ENCODE results near the gene TSC22D4. TPM values are rescaled to one million over a fixed set of nuclear protein-coding genes. Genes with fewer than 3 reads are reported as not detected.
"Not testable (repeated sequence)": the region's sequence is repeated elsewhere in the genome, so short reads cannot be mapped to it uniquely, and the experiment has no call there.

The TSC22D4 gene
- total RNA-seq, 1 donor: 39.8 TPM

DNA sequence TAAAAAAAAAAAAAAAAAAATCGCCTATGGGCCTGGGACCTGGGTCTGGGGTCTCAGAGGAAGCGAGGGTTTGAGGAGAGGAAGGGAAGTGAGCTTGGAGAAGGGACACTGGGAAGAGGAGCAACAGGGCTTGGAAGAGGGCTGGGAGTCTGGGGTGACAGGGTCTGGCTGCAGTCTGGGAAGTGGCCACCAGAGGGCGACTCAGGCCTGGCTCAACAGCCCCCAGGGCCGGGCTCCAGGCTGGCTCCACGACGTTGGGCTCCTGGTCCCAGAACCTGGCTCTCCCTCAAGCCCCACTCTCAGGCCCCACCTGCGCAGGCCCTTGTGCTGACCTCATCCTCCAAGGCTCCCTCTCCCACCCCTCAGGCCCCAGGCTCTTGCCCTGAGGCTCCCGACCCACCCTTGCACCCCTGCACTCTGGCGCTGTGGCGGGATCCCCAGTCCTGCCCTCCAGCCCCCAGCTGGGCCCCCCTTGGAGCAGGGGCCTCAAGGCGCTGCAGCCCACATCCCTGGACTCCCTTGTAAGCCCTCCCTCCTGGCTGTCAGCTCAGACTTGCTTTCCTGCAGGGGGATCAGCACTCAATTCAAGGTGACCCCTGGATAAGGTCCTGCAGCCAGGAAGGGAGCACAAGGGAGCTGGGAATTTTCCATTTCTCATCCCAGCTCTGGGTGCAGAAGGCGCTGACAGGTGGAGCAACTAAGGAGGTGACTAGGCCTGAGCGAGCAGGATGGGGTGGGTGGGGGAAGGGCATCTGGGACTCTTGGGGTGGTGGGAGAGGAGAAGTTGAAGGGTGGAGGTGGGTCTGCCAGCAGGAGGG, 9.6 kb downstream of the TSC22D4 start:
- H3K4me1 ChIP-seq (ENCODE audit: insufficient read depth, low read length): peaks cover 25% of the 10 kb centered on the region
- H3K4me3 ChIP-seq (ENCODE audit: low read length): no peak overlapping the region
- H3K27me3 ChIP-seq (ENCODE audit: insufficient read depth, low read length): no peaks in the 10 kb centered on the region
- H3K9me3 ChIP-seq (ENCODE audit: low read depth, low read length): no peaks in the 10 kb centered on the region

DNA sequence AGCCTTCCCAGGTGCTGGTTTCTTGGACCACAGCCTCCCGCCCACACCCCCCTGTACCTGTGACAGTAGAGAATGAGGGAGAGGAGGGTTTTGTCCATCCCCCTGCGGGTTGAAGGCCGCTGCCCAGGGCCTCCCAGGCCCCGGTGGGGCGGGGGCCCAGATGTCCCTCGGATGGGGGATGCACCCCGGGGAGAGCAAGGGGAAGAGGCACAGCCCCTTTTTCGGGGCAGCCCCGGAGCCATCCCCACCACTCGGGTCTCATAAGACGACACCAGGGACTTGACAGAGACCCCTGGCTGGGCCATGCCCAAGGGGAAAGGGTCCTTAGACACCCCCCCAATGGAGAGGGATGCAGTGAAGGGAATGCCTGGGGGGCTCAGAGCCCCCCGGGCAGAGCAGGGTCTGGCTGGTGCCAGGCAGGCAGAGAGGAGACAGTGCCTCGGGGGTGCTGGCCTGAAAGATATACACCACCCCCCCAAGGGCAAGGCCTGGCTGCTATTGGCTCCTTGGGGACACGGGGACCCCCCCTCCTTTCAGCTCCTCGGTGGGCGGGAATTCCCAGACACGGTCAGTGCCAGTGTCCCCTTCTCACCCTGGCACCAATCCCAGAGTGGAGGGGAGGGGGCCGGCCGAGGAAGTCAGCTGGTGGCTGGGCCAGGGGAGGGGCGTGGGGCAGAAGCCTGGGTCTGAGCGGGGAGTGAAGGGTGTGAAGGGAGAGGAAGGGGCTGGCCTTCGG, 11.2 kb downstream of the TSC22D4 start:
- Histone ChIP-seq H3K4me1 (ENCODE audit: insufficient read depth, low read length) (peaks cover 9% of the 10 kb centered on the region), H3K27me3 (ENCODE audit: insufficient read depth, low read length) (no peaks in the 10 kb centered on the region), H3K4me3 (ENCODE audit: low read length) (no peak overlapping the region), H3K9me3 (ENCODE audit: low read depth, low read length) (no peaks in the 10 kb centered on the region)

DNA sequence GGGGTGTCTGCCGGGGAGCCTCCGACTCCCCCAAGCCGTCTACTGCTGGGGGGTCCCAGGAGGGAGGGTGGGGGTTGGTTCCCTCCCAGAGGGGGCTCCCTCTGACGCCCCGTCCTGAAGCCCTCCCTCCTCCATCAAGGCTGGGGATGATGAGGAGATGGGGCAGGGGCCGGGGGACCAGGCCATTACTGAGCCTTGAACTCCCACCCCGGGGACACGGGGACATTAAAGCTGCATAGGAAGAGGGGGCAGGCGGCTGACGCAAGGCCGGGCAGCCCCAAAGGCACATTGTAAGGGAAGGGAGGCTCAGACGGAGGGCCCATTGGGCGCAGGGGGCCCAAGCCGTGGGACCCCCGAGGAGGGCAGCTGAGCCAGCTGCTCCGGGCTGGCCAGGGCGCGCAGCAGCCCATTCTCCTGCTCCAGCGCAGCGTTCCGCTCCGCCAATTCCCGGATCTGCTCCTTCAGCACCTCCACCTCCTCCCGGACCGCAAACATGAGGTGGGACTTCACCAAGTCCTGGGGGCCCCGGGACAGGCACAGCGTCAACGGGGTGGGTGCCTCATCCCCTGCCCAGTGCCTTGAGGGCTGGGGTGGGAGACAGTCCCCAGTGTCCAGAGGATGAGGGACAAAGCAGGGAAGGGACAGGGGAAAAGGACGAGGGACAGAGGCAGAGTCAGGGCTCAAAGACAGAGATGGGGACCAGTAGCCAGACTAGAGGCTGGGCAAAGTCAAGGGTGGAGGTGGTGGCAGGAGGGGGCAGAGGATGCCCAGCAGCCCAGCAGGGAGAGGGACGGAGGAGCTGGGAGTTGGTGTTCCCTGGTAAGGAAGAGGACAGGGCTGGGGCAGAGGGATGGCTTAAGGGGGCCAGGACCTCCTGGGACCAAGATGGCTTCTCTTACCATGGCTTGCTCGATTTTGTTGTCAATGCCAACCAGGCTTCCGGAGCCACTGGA, 12.1 kb downstream of the TSC22D4 start:
- H3K27me3 ChIP-seq (ENCODE audit: insufficient read depth, low read length): no peaks in the 10 kb centered on the region
- H3K4me3 ChIP-seq (ENCODE audit: low read length): no peak overlapping the region
- peaks cover 7% of the 10 kb centered on the region for H3K4me1 ChIP-seq (ENCODE audit: insufficient read depth, low read length)
- H3K9me3 ChIP-seq (ENCODE audit: low read depth, low read length): no peaks in the 10 kb centered on the region

DNA sequence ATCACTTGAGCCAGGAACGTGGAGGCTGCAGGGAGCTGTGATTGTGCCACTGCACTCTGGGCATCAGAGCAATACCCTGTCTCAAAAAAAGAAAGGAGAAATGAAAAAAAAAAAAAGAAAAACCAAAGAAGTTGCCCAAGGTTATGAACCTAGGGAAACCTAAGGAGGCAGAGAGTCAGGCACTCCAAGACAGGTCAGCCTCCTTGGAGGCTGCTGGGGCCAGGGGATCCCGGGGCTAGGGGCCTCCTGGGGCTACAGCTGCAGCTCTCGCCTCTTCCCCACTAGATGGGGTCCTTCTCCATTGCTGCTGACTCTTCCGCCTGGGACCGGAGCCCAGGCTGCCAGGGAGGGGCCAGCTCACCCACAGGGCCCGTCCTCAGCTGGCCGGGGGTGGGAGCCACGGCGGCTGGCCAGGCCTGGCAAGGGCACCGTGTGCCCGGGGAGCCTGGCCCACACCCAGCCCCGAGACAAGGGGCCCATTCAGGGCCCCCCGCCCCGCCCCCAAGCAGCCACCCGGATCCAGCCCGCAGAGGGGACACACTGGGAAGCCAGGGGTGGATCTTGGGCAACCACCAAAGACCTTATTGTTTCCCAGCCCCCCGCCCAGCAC, 13.2 kb downstream of the TSC22D4 start:
- no peak overlapping the region for H3K4me3 ChIP-seq (ENCODE audit: low read length)
- no peaks in the 10 kb centered on the region for H3K9me3 ChIP-seq (ENCODE audit: low read depth, low read length)
- H3K4me1 ChIP-seq (ENCODE audit: insufficient read depth, low read length): peaks cover 7% of the 10 kb centered on the region
- no peaks in the 10 kb centered on the region for H3K27me3 ChIP-seq (ENCODE audit: insufficient read depth, low read length)

DNA sequence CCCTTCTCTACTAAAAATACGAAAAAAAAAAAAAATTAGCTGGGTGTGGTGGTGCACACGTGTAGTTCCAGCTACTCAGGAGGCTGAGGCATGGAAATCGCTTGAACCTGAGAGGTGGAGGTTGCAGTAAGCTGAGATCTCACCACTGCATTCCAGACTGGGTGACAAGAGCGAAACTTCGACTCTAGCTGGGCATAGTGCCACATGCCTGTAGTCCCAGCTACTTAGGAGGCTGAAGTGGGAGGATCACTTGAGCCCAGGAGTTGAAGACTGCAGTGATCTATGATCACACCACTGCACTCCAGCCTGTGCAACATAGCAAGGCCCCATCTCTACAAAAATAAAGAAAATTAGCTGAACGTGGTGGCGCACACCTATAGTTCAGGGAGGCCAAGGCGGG, 13.7 kb downstream of the TSC22D4 start:
- H3K4me3 ChIP-seq (ENCODE audit: low read length): no peak overlapping the region
- no peaks in the 10 kb centered on the region for H3K27me3 ChIP-seq (ENCODE audit: insufficient read depth, low read length)
- peaks cover 7% of the 10 kb centered on the region for H3K4me1 ChIP-seq (ENCODE audit: insufficient read depth, low read length)
- no peaks in the 10 kb centered on the region for H3K9me3 ChIP-seq (ENCODE audit: low read depth, low read length)

DNA sequence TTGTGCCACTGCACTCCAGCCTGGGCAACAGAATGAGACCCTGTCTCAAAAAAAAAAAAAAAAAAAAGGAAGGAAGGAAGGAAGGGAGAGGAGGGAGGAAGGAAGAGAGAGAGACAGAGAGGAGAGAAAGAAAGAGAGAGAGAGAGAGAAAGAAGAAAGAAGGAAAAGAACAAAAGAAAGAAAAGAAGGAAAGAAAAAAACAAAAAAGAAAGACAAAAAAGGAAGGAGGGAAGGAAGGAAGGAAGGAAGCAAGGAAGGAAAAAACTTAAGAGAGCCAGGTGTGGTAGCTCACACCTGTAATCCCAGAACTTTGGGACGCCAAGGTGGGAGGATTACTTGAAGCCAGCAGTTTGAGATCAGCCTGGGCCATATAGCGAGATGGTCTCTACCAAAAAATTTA, 14.2 kb downstream of the TSC22D4 start:
- Histone ChIP-seq H3K4me3 (ENCODE audit: low read length) (no peak overlapping the region), H3K4me1 (ENCODE audit: insufficient read depth, low read length) (peaks cover 7% of the 10 kb centered on the region)

DNA sequence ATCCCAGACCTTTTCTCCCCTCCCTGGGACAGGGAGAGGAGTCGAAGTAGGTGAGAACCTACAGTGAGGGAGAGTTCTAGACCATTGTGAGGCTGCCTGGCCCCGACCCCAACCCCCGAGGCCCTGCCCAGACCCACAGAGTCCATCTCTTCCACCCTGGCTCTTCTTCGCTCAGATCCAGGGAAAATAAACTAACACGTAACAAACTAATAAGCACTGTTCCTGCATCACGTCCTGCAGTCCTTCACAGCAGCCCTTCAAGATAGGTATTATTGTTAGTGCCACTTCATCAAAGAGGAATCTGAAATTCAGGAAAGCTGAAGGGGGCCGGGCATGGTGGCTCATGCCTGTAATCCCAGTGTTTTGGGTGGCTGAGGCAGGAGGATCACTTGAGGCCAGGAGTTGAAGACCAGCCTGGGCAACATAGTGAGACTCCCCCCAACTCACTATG, 14.8 kb downstream of the TSC22D4 start, which contains the start of gene SPACDR:
Gene SPACDR (minus strand): TSS at position 51 of the 451 bp plus-strand sequence. CDS start 235 bp downstream, outside the sequence.
- Histone ChIP-seq H3K9me3 (ENCODE audit: low read depth, low read length) (no peaks in the 10 kb centered on the region), H3K4me3 (ENCODE audit: low read length) (no peak within 1 kb of the TSS), H3K27me3 (ENCODE audit: insufficient read depth, low read length) (no peaks in the 10 kb centered on the region), H3K4me1 (ENCODE audit: insufficient read depth, low read length) (peaks cover 2% of the 10 kb centered on the region)

More for the DNA sequence above, 14.2 kb downstream of the TSC22D4 start:
- H3K9me3 ChIP-seq (ENCODE audit: low read depth, low read length): no peaks in the 10 kb centered on the region
- H3K27me3 ChIP-seq (ENCODE audit: insufficient read depth, low read length): no peaks in the 10 kb centered on the region

DNA sequence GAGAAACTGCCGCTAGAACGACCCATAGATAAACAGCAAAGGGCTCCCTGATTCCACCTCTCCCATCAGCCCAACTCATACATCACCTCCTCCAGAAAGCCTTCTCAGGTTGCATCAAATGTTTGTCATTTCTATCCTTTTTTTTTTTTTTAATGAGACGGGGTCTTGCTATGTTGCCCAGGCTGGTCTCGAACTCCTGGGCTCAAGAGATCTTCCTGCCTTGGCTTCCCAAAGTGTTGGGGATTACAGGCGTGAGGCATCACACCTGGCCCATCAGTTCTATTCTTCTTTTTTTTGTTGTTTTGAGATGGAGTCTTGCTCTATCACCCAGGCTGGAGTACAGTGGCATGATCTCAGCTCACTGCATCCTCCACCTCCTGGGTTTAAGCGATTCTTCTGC, 22.0 kb downstream of the TSC22D4 start:
- Histone ChIP-seq H3K9me3 (ENCODE audit: low read depth, low read length) (no peaks in the 10 kb centered on the region), H3K4me1 (ENCODE audit: insufficient read depth, low read length) (no peaks in the 10 kb centered on the region), H3K4me3 (ENCODE audit: low read length) (no peak overlapping the region), H3K27me3 (ENCODE audit: insufficient read depth, low read length) (no peaks in the 10 kb centered on the region)

DNA sequence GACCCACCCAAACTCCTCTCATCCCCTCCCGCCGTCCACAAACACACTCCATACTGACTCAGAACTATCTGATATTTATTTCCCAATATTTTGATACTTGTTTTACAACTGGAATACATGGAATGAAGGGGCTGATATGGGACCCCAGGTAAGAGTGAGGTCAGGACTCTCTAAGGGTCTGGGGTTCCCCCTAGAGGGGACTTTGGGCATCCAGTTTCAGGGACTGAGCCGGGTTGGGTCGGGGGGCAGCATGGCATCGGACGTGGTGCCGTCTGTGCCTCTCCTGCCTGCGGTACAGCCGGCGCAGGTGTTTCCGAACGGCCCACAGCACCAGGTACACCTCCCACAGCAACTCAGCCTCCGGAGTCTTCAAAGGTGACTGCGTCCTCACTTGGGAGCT, 22.5 kb downstream of the TSC22D4 start:
- Histone ChIP-seq H3K4me1 (ENCODE audit: insufficient read depth, low read length) (no peaks in the 10 kb centered on the region), H3K4me3 (ENCODE audit: low read length) (no peak overlapping the region), H3K9me3 (ENCODE audit: low read depth, low read length) (no peaks in the 10 kb centered on the region), H3K27me3 (ENCODE audit: insufficient read depth, low read length) (no peaks in the 10 kb centered on the region)

DNA sequence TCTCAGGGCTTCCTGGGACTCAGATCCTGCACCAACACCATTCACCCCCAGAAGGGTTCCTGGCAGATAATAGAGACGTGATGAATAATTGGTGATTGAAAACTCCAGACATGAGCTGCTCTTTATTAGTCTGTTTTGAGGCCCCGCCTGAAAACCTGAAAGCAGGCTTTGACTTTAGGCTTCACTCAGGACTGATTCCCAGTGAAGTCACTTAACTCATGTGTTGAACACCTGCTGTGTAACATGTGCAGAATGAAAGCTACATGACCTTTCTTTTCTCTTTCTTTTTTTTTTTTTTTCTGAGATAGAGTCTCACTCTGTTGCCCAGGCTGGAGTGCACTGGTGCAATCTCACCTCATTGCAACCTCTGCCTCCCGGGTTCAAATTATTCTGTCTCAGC, 23.8 kb downstream of the TSC22D4 start:
- Histone ChIP-seq H3K27me3 (ENCODE audit: insufficient read depth, low read length) (no peaks in the 10 kb centered on the region), H3K9me3 (ENCODE audit: low read depth, low read length) (no peaks in the 10 kb centered on the region), H3K4me1 (ENCODE audit: insufficient read depth, low read length) (peaks cover 6% of the 10 kb centered on the region), H3K4me3 (ENCODE audit: low read length) (no peak overlapping the region)

DNA sequence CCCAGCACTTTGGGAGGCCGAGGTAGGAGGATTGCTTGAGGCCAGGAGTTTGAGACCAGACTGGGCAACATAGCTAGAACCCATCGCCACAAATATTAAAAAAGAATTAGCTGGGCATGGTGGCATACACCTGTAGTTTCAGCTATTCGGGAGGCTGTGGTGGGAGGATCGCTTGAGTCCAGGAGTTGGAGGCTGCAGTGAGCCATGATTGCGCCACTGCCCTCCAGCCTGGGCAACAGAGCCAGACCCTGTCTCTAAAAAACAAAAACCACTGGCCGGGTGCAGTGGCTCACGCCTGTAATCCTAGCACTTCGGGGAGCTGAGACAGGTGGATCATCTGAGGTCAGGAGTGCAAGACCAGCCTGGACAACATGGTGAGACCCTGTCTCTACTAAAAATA, 25.2 kb downstream of the TSC22D4 start:
- H3K9me3 ChIP-seq (ENCODE audit: low read depth, low read length); H3K4me3 ChIP-seq (ENCODE audit: low read length): not testable (repeated sequence)

DNA sequence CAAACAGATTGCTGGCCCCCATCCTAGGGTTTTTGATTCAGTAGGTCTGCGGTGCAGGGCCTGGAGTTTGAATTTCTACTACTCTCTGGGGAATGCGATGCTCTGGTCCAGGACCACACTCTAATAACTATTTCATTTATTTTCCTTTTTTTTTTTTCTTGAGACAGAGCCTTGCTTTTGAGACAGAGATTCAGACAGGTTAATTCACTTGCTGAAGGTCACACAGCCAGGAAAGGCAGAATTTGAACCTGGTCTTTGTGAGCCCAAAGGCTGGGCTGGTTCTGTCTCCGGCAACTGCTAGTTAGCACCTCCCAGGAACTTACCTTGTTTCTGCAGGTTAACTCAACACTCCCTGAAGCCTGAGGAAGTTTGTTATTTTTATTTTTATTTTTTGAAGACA, 26.5 kb downstream of the TSC22D4 start:
- Histone ChIP-seq H3K9me3 (ENCODE audit: low read depth, low read length) (no peaks in the 10 kb centered on the region), H3K27me3 (ENCODE audit: insufficient read depth, low read length) (no peaks in the 10 kb centered on the region), H3K4me3 (ENCODE audit: low read length) (no peak overlapping the region), H3K4me1 (ENCODE audit: insufficient read depth, low read length) (peaks cover 10% of the 10 kb centered on the region)

More for the DNA sequence above, 25.2 kb downstream of the TSC22D4 start:
- not testable (repeated sequence) for H3K4me1 ChIP-seq (ENCODE audit: insufficient read depth, low read length); H3K27me3 ChIP-seq (ENCODE audit: insufficient read depth, low read length)

DNA sequence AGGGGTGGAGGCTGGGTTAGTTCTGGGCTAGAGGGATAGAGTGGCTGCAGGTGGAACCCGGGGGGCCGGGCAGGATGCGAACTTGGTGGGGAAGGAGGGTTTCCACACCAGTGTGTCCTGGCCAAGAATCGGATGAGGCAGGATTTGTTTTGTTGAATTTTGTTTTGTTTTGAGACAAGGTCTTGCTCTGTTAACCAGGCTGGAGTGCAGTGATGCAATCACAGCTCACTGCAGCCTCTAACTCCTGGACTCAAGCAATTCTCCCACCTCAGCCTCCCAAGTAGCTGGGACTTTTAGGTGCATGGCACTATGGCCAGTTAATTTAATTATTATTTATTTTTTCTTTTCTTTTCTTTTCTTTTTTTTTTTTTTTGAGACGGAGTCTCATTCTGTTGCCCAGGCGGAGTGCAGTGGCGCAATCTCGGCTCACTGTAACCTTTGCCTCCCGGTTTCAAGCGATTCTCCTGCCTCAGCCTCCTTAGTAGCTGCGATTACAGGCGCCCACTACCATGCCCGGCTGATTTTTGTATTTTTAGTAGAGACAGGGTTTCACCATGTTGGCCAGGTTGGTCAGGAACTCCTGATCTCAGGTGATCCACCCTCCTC, 29.7 kb downstream of the TSC22D4 start:
- Histone ChIP-seq H3K9me3 (ENCODE audit: low read depth, low read length) (no peaks in the 10 kb centered on the region), H3K27me3 (ENCODE audit: insufficient read depth, low read length) (no peaks in the 10 kb centered on the region), H3K4me3 (ENCODE audit: low read length) (no peak overlapping the region), H3K4me1 (ENCODE audit: insufficient read depth, low read length) (peaks cover 26% of the 10 kb centered on the region)

DNA sequence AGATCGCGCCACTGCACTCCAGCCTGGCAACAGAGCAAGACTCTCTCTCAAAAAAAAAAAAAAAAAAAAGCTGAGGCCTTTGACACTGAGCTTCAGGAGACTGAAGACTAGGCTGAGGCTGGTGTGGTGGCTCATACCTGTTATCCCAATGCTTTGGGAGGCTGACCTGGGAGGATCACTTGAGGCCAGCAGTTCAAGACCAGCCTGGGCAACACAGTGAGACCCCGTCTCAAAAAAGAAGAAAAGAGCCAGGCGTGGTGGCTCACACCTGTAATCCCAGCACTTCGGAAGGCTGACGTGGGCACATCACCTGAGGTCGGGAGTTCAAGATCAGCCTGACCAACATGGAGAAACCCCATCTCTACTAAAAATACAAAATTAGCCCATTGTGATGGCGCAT, 31.7 kb downstream of the TSC22D4 start:
- not testable (repeated sequence) for H3K4me3 ChIP-seq (ENCODE audit: low read length); H3K27me3 ChIP-seq (ENCODE audit: insufficient read depth, low read length); H3K9me3 ChIP-seq (ENCODE audit: low read depth, low read length)
- peaks cover 31% of the 10 kb centered on the region for H3K4me1 ChIP-seq (ENCODE audit: insufficient read depth, low read length)
